ENCODE measurements around the gene RALGDS. TPM values are rescaled to one million over a fixed set of nuclear protein-coding genes. Genes with fewer than 3 reads are reported as not detected.
"Not testable (repeated sequence)": the region's sequence is repeated elsewhere in the genome, so short reads cannot be mapped to it uniquely, and the experiment has no call there.

The RALGDS gene
- total RNA-seq (2014; rRNA removed; shearing (Covaris generic)), result 26.2 and 38.2 TPM in 2 replicates

DNA sequence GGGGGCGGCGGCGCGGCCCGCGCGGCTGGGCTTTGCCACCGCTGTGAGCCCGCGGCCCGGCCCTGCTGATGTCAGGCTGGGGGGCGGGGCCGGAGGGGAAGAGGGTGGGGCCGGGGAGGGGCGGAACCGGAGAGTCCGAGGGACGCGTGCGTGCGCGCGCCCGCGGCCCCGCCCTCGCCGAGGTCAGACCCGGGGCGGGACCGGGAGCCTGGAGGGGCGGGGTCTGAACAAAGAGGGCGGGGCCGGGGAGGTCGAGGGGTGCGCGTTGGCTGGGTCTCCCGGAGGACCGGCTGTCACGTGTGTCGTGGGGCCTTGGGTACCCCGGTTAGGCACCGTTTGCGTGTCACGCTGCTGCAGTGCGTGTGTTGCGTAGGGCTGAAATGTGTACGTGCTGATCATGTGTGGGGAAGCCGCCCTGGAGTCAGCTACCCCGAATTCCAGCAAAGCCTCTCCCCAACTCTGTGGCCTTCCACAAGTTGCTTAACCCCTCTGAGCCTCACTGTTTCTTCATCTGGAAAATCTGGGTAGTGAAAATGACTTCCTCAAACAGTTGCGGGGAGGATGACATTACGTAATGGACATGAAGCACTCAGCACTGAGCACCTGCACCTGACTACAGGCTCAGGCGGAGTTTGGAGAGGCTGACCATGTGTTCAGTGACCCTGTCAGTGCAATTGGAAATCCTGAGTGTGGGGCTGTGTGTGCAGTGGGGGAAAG, at the start of gene RALGDS:
RALGDS (minus strand) TSS at position 43 of the 717 bp plus-strand sequence. CDS start 86 bp downstream, outside the sequence.
- peak; percentile 55 for DNase-seq (ENCODE audit: low spot score)

DNA sequence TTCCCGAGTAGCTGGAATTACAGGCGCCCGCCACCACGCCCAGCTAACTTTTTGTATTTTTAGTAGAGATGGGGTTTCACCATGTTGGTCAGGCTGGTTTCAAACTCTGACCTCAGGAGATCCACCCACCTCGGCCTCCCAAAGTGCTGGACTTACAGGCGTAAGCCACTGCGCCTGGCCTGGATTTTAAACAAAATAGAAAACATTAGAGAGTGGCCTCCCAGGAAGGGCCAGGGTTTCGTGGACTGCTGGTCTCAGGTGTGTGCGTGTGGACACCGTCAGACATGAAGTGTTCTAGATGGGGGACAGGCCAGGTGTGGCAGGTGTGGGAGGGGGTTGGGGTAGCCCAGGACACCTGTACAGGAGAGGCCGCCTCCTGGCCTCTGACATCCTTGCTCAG, 49.7 kb upstream of the RALGDS start:
- DNase-seq (ENCODE audit: low spot score), result no peak

DNA sequence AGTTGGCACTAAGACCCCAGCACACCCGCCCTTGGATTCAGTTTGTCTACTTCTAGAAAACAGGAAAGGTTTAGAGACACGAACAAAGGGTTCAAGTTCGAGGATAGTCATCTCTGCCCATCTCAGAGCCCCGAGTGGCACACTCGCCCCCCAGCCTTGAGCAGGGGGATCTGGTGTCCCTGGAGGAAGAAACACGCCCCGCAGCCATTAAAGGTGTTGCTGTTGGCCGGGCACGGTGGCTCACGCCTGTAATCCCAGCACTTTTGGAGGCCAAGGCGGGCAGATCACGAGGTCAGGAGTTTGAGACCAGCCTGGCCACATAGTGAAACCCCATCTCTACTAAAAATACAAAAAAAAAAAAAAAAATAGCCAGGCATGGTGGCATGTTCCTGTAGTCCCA, 48.6 kb upstream of the RALGDS start:
- not testable (repeated sequence) for DNase-seq (ENCODE audit: low spot score)

DNA sequence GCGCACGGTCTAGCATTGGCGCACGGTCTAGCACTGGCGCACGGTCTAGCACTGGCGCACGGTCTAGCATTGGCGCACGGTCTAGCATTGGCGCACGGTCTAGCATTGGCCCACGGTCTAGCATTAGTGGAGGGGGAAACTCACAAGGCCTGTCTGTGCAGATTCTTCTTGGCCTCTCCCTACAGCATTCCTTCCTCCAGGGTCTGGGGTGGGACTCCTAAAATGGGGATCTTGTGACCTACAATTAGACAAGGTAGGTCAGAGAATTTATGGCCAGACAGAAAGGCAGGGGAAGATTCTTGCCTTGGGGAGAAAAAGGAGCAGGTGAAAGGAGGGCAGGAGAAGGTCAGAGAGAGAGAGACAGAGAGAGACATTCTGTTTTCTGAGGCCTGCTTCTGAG, 48.1 kb upstream of the RALGDS start:
- DNase-seq (ENCODE audit: low spot score), result no peak

DNA sequence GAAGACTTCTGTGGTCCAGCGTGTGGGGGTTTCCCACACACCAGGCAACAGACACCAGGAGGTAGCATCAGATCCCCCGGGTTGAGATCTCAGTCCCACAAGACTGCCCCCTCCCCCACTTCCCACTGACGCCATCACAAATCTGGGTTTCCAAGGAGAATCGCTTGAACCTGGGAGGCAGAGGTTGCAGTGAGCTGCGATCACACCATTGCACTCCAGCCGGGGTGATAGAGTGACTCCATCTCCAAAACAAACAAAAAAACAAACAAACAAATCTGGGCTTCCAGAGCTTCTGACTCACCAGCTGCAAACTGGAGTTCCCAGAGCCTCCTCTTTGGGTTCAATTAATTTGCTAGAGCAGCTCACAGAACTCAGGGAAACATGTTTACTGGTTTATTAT, 47.4 kb upstream of the RALGDS start:
- no peak for DNase-seq (ENCODE audit: low spot score)

DNA sequence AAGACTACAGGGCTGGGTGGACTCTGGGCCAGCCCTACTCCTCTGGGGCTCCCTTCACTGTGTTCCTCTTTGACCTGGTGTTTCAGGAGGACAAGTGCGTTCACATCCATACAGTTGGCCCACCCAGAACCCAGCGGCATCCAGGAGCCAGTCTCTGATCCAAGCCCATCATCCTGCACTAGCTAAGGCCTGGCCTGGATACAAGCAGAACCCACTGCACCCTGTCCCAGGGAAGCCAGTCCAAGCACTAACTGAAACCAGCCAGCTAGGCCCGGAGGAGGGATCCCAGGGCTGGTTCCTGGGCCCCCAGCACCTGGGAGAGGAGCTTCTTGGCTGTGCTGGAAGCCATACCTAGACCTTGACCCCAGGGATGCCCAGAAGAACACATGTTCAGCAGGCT, 46.7 kb upstream of the RALGDS start:
- DNase-seq (ENCODE audit: low spot score), result no peak

DNA sequence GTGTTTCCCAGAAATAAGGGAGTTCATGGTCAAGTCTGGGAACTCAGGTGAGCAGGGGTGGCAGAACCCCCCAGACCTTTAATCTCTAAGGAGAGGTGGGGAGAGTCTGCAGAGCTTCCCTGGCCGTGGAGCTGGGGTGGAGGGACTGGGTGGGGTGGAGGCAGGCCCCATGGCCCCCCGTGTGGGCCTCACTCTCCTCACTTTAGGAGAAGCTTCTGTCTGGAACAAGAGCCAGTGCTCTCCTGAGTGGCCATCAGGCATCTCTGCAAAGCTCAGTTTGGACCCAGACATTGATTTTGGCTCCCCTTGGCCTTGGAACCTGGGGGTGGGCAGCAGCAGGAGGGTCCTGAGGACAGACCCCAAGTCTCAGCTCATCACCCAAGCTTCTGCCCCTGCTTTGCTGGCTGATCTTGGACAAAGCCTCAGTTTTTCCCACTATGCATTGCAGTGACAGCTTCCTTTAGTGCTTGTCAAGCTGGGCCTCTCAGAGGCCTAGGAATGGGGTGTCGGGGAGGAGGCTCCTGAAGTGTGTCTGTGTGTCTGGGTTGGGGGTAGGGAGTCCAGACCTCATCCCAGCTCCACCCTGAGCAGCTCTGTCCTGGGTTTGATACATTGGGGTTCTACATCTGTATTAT, 46.2 kb upstream of the RALGDS start:
- DNase-seq (ENCODE audit: low spot score), result no peak

DNA sequence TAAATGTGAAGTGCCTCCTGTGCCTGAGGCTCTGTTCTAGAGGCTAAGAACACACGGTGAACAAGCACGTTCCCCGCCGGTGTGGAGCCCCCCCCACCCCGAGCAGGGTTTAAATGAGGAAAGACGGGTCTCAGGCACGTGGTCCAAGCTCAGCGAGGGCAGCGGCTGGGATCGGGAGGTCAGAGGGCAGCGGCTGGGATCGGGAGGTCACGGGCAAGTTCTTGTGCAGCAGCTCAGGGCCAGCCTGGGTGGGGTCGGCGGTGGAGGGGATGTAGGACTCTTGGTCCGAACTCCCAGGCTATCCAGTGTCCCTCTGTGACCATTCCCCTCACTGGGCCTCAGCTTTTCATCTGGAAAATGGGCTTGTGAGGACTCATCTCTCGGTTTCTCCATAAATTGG, 45.4 kb upstream of the RALGDS start:
- no peak for DNase-seq (ENCODE audit: low spot score)

DNA sequence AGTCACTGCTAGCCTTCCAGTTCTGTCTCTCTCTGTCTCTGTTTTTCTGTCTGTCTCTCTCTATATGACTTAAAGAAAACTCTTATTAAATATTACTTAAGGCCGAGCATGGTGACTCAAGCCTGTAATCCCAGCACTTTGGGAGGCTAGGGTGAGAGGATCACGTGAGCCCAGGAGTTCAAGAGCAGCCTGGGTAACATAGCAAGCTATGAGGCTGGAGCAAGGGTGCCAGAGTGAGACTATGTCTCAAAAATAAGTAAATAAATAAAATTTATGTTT, 44.4 kb upstream of the RALGDS start:
- DNase-seq (ENCODE audit: low spot score), result no peak

DNA sequence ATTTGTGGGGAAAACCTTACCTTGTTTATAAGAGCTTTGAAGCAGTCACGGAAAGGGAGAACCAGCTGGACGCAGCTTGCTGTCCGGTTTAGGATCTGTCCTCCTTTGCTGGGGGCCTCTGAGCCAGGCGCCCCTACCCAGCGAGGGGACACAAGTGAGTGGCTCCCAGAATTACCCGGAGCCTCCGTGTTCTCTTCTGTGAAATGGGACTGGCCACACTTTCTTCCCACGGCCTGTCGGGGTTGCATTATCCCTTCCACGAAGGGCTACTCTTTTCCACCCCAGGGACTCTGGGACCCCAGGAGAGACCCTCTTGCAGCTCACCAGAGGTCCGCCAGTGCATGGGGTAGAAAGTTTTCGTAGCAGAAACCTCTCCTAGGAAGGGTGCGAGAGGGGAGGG, 43.2 kb upstream of the RALGDS start:
- no peak for DNase-seq (ENCODE audit: low spot score)

DNA sequence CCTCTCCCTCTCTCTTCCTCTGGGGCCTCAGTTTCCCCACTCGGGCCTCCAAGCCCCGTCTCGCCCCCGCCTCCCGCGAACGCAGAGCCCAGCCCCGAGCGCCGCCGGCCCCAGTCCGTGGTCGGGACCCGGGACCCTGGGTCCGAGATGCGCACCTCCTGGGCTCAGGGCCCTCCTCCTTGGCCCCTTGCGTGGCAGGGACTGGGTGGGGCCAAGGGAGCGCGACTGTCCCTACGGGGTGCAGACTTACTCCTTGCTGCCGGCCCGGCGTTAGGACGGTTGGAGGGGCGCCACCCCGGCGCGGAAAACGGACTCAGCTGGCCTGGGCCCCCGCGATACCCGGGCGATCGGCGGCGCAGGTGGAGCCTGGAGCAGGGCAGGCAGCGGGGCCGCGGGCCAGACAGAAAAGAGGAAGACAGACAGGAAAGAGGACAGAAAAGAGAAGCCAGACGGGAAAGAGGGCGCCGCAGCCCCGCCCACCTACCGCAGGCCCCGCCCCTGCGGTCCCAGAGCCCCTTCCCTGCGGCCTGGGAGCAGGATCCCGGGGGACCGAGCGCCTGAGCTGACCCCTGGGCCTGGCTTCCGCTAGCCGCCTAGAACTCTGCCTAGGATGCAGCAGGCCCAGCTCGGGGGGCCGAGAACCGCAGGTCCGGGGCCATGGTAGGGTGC, 42.6 kb upstream of the RALGDS start, which contains the start of gene GBGT1:
GBGT1 (minus strand) TSS at position 411 of the 669 bp plus-strand sequence. CDS start 1,502 bp downstream, outside the sequence.
- DNase-seq (ENCODE audit: low spot score), result no peak

DNA sequence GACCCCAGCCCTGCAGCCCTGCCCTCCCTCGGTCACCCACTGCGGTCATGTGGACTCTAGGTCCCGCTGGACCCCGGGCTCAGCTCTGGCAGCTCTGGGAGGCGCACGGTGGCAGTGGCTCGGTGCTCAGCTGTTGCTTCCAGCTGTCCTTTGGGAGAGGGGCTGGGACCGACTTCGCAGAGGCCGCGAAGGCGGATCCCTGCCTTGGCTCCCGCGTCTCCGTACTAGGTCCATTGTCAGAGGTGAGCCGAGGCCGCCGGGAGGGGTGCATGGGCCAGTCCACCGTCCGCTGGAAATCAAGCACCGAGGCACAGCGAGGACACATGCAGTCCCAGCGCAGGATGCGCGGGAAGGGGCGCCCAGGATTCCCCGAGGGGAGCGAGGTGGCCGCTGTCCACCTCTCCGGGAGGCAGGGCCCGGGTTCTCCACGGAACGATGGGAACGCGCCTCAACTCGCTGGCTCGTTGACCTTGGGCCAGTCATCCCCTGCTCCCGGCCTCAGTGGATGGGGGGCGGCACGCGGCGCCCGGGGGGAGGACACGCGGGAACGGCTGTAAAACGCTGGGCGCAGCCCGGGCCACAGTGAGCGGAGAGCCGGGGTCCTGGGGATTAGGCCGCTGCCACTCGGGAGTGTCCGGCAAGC, 41.9 kb upstream of the RALGDS start:
- DNase-seq (ENCODE audit: low spot score), result no peak

DNA sequence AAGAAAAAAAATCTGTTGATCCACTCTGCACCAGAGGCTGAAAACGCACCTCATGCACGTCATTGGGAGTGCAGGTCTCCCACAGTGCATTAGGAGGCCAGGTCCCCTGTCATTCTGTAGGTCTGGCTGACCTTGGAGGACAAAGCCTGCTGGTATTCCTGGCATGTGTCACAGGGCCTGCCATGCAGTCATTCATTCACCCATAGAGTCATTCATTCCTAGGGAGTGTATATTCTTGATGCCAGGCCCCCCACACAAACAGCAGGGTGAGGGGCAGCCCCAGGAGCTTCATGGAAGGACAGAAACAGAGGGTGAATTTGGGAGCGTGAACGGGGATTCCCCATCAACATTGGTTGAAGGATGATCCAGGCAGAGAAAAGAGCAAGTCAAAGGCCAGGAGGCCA, 40.5 kb upstream of the RALGDS start:
- DNase-seq (ENCODE audit: low spot score), result no peak

DNA sequence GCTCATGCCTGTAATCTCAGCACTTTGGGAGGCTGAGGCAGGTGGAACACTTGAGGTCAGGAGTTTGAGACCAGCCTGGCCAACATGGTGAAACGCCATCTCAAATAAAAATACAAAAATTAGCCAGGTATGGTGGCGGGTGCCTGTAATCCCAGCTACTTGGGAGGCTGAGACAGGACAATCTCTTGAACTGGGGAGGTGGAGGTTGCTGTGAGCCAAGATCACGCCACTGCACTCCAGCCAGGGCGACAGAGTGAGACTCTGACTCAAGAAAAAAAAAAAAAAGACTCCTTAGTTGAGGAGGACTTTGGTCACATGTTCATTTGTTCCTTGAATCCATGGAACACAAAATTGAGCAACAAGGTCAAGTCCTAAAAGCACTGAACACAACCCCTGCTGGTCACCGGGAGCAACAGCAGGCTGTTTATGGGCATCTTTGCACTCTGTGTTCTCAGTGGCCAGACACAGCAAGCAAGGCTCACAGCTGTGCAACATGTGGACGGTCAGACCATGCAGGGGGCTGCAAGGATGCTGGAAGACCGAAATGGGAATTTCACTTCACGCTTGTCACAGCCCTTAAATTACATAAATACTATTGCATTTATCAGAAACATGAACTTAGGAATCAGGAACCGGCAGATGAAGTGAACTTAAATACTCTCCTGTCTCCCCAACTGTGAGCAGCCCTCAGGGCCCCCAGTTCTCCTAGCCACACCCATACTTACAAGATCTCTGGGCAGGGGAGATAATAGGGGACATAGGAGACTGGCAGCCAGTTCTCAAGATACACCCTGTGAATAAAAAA, 39.9 kb upstream of the RALGDS start:
- peak; percentile 60 for DNase-seq (ENCODE audit: low spot score)

DNA sequence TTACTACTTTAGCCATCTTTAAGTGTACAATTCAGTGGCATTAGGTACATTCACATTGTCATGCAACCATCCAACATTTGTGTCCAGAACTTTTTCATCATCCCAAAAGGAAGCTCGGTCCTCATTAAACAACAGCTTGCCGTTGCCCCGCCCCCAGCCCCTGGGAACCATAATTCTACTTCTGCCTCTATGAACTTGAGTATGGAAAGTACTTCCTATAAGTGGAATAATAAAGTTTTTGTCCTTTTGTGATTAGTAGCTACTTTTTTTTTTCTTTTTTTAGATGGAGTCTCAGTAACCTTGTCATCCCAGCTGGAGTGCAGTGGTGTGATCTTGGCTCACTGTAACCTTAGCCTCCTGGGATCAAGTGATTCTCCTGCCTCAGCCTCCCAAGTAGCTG, 37.7 kb upstream of the RALGDS start:
- no peak for DNase-seq (ENCODE audit: low spot score)

DNA sequence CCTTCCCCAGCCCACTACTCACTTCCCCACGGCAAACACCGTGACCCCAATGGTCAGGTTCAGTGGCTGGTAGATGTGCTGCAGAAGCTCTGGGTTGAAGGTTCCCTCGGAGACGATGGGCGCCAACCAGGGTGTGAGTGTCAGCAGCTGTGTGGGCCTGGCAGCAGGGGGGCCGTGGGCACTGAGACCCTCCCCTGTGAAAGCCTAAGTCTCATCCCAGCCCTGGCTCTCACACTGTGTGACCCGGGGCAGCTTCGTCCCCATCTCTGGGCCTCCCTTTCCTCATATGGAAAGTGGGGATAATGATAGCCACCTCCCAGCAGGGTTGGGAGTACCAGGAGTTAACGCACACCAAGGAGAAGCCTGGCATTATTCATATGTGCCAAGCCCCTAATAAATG, 34.1 kb upstream of the RALGDS start:
- DNase-seq (ENCODE audit: low spot score), result no peak

DNA sequence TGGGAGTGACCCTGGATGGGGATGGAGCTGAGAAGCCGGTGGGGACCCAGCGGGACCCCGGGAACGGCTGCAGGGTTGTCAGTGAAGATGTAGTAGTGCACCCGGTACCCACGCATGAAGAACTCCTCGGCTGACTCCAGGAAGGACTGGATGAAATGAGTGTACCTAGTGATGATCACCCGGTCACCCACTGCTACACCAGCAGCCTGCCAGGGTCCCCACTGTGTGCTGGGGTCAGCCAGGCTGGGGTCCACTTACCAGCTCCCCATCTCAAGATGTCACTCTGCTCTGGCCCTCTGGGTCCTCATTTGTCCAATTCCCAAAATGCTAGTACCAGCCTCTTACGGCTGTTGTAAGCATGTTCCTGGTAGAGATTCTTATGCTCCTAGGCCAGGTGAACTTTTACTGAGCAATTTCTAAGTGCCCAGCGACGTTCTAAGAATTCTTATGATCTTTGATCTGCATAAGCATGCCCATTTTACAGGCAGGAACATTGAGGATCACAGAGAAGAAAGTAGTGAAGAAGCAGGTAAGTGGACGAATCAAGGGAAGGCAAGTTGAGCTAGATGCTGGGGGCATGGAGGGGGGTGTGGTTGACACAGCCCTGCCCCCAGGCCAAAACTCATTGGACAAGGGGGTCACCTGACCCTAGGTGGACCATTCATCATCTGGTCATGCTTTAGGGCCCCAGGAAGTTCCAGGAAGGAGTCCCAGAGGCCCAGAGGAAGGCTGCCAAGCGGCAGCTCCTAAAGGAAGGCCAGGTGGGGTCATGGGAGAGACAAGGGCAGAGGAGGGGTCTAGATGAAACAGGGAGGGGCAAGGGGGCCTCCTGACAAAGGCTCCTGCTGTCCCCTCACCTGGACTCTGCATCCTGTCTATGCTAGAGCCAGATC, 33.3 kb upstream of the RALGDS start:
- DNase-seq (ENCODE audit: low spot score), result no peak

DNA sequence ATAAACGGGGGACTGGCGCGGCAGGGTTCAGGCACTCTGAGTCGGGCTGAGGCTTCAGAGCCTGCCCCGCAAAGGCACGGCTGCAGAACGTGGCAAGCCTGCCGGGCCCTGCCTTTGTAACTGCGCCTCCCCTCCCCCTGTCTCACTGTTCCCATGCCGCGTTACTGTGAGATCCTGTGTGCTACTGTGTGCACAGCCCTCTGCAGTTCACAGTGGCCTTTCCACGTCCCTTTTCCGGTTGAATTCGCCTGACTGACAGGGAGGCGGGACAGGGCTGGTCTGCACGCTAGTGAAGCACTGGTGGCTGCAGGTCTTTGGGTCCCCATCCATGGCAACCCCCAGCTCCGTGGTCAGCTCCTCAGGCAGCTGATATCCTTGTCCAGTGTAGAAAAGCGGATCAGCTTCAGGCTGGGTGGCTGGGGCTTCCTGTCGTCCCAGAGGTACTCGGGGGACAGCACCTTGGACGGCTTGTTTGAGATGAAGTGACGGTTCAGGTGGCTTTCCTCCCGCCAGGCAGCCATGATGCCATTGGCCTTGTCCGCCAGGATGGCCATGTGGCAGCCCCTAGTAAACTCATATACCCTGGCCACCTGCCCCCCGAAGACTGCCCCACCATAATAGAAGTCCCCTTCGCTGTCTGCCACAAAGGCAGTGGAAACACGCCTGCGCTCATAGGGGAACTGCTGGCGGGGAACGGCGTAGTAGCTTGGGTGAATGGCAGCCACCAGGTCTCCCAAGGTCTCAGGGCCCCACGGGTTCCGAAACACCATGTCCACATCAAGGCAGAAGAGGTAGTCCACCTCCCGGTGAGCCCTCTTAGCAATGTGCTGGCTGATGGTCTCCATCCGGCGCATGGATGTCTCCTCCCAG, 32.4 kb upstream of the RALGDS start:
- DNase-seq (ENCODE audit: low spot score), result no peak

DNA sequence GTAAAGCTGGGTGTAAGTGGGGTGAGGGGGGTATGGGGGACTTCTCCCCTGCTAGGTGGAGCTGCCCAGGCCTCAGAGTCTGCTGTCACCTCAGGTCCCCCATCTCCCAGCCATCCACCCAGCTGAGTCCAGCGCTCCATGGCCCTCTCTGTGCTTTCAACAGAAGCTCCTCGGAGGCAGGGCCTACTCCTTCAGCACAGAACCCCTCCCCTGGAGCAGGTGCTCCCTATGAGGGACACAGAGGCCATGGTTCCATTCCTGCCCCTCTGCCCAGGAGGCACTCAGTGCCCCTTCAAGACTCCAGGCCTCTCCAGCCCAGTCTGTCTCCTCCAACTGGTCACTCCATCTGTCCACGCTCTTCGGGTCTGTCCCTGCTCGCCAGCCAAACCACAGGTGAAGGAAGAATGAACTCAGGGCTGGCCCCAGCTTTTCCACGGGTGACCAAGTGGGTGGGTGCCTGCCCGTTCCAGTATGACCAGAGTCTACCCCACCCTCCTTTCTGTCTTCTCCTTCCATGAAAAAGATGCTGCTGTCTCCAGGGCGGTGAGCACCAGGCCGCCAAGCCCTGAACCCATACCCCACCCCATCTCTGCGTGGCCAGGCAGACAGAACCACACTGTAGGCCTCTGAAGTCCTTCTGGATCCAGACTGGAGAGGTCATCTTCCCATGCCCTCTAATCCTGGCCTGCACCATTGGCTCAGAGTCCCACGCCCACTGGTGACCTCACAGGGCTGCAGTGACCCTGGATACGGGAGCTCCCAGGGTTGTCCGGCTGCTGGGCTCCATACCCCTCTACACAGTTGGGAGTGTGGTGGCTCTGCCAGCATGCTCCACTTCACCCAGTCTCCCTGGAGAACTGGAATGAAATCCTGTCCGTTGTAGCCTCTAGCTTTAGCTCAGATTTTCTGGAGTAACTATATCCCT, 30.8 kb upstream of the RALGDS start:
- DNase-seq (ENCODE audit: low spot score), result no peak

Data from A172 (cell line).